ENCODE results near the gene MSI2.

The MSI2 gene

GRCh38 chr17:57309479-57309878 lies 53.2 kb downstream of the MSI2 start:
- 100% methylated on average over 1 of the region's 7 CpGs for WGBS (ENCODE audit: extremely low coverage, insufficient coverage, low lambda C conversion rate)
- no peak overlapping the region for H3K27ac ChIP-seq (ENCODE audit: low read depth, low read length)
- H3K4me3 ChIP-seq (ENCODE audit: low read length) = no peak overlapping the region
- H3K18ac ChIP-seq (ENCODE audit: low read length) = no peak overlapping the region
- no peak overlapping the region for H2BK120ac ChIP-seq (ENCODE audit: low read depth, low read length)
- H3K79me1 ChIP-seq (ENCODE audit: low read length) = peaks cover 2% of the 10 kb centered on the region
- no peak overlapping the region for H3K23ac ChIP-seq (ENCODE audit: low read length)
- H3K4ac ChIP-seq (ENCODE audit: low read depth, low read length) = no peak overlapping the region
- no peak overlapping the region for H3K56ac ChIP-seq (ENCODE audit: low read length)
- H3K79me2 ChIP-seq (ENCODE audit: control insufficient read depth, insufficient read depth, low read length) = no peaks in the 10 kb centered on the region
- H3K4me1 ChIP-seq (ENCODE audit: control insufficient read depth, low read depth, low read length) = no peaks in the 10 kb centered on the region
- no peaks in the 10 kb centered on the region for H3K36me3 ChIP-seq (ENCODE audit: control insufficient read depth, insufficient read depth, low read length)
- no peak overlapping the region for H4K5ac ChIP-seq (ENCODE audit: low read length)
- no peak overlapping the region for H2BK15ac ChIP-seq (replicated peaks; ENCODE audit: low read depth)
- no peak overlapping the region for H2BK5ac ChIP-seq (ENCODE audit: low read length)
- H2AK5ac ChIP-seq (ENCODE audit: low read length) = no peak overlapping the region
- no peak overlapping the region for H4K8ac ChIP-seq (ENCODE audit: low read depth, low read length)
- H3K4me2 ChIP-seq (ENCODE audit: low read length) = no peak overlapping the region
- no peak overlapping the region for H3K9ac ChIP-seq (ENCODE audit: low read length)
- no peak for DNase-seq
- no peaks in the 10 kb centered on the region for H3K27me3 ChIP-seq (ENCODE audit: insufficient read depth, low read length, poor library complexity)

- H3K27me3 ChIP-seq (ENCODE audit: insufficient read depth, low read length, poor library complexity) = no peaks in the 10 kb centered on the region
- H4K8ac ChIP-seq (ENCODE audit: low read depth, low read length) = no peak overlapping the region
- no peak overlapping the region for H3K4me2 ChIP-seq (ENCODE audit: low read length)
- H2AK5ac ChIP-seq (ENCODE audit: low read length) = no peak overlapping the region
- no peak overlapping the region for H3K18ac ChIP-seq (ENCODE audit: low read length)
- no peak overlapping the region for H3K27ac ChIP-seq (ENCODE audit: low read depth, low read length)
- no peak for DNase-seq
- no peaks in the 10 kb centered on the region for H3K36me3 ChIP-seq (ENCODE audit: control insufficient read depth, insufficient read depth, low read length)
- no peak overlapping the region for H2BK120ac ChIP-seq (ENCODE audit: low read depth, low read length)
- no peak overlapping the region for H3K4me3 ChIP-seq (ENCODE audit: low read length)
- no peak overlapping the region for H3K23ac ChIP-seq (ENCODE audit: low read length)
- H3K56ac ChIP-seq (ENCODE audit: low read length) = no peak overlapping the region
- no peaks in the 10 kb centered on the region for H3K4me1 ChIP-seq (ENCODE audit: control insufficient read depth, low read depth, low read length)
- H2BK5ac ChIP-seq (ENCODE audit: low read length) = no peak overlapping the region
- no CpG with 5 or more reads among the region's 10 CpGs for WGBS (ENCODE audit: extremely low coverage, insufficient coverage, low lambda C conversion rate)
- H2BK15ac ChIP-seq (replicated peaks; ENCODE audit: low read depth) = no peak overlapping the region
- H3K4ac ChIP-seq (ENCODE audit: low read depth, low read length) = no peak overlapping the region
- no peak overlapping the region for H3K9ac ChIP-seq (ENCODE audit: low read length)
- no peaks in the 10 kb centered on the region for H3K79me2 ChIP-seq (ENCODE audit: control insufficient read depth, insufficient read depth, low read length)
- no peak overlapping the region for H4K5ac ChIP-seq (ENCODE audit: low read length)
- H3K79me1 ChIP-seq (ENCODE audit: low read length) = peaks cover 2% of the 10 kb centered on the region
These were observed 55.2 kb downstream of the MSI2 start for GRCh38 chr17:57311281-57312216.

- Histone ChIP-seq H3K79me2 (ENCODE audit: control insufficient read depth, insufficient read depth, low read length) (no peaks in the 10 kb centered on the region), H3K27me3 (ENCODE audit: insufficient read depth, low read length, poor library complexity) (no peaks in the 10 kb centered on the region), H3K4me2 (ENCODE audit: low read length) (no peak overlapping the region), H3K27ac (ENCODE audit: low read depth, low read length) (no peak overlapping the region), H2BK5ac (ENCODE audit: low read length) (no peak overlapping the region), H3K4me3 (ENCODE audit: low read length) (no peak overlapping the region), H3K79me1 (ENCODE audit: low read length) (peaks cover 2% of the 10 kb centered on the region), H3K56ac (ENCODE audit: low read length) (no peak overlapping the region), H3K9ac (ENCODE audit: low read length) (no peak overlapping the region), H2AK5ac (ENCODE audit: low read length) (no peak overlapping the region), H3K23ac (ENCODE audit: low read length) (no peak overlapping the region), H3K4ac (ENCODE audit: low read depth, low read length) (no peak overlapping the region), H2BK120ac (ENCODE audit: low read depth, low read length) (no peak overlapping the region), H4K8ac (ENCODE audit: low read depth, low read length) (no peak overlapping the region), H3K18ac (ENCODE audit: low read length) (no peak overlapping the region), H3K4me1 (ENCODE audit: control insufficient read depth, low read depth, low read length) (no peaks in the 10 kb centered on the region), H2BK15ac (replicated peaks; ENCODE audit: low read depth) (no peak overlapping the region), H4K5ac (ENCODE audit: low read length) (no peak overlapping the region), H3K36me3 (ENCODE audit: control insufficient read depth, insufficient read depth, low read length) (no peaks in the 10 kb centered on the region)
- no CpG with 5 or more reads among the region's 2 CpGs for WGBS (ENCODE audit: extremely low coverage, insufficient coverage, low lambda C conversion rate)
- DNase-seq = no peak
These were observed 55.9 kb downstream of the MSI2 start for GRCh38 chr17:57312242-57312641.

GRCh38 chr17:57313097-57313835 lies 56.9 kb downstream of the MSI2 start:
- no peak overlapping the region for H4K5ac ChIP-seq (ENCODE audit: low read length)
- no peak overlapping the region for H3K4me2 ChIP-seq (ENCODE audit: low read length)
- no peak overlapping the region for H3K27ac ChIP-seq (ENCODE audit: low read depth, low read length)
- H2BK5ac ChIP-seq (ENCODE audit: low read length) = no peak overlapping the region
- H3K79me1 ChIP-seq (ENCODE audit: low read length) = peaks cover 2% of the 10 kb centered on the region
- H3K23ac ChIP-seq (ENCODE audit: low read length) = no peak overlapping the region
- H2AK5ac ChIP-seq (ENCODE audit: low read length) = no peak overlapping the region
- no peaks in the 10 kb centered on the region for H3K36me3 ChIP-seq (ENCODE audit: control insufficient read depth, insufficient read depth, low read length)
- no peaks in the 10 kb centered on the region for H3K79me2 ChIP-seq (ENCODE audit: control insufficient read depth, insufficient read depth, low read length)
- no peak for DNase-seq
- no peak overlapping the region for H2BK120ac ChIP-seq (ENCODE audit: low read depth, low read length)
- no peak overlapping the region for H3K56ac ChIP-seq (ENCODE audit: low read length)
- no peak overlapping the region for H4K8ac ChIP-seq (ENCODE audit: low read depth, low read length)
- H3K9ac ChIP-seq (ENCODE audit: low read length) = no peak overlapping the region
- H3K27me3 ChIP-seq (ENCODE audit: insufficient read depth, low read length, poor library complexity) = no peaks in the 10 kb centered on the region
- H3K18ac ChIP-seq (ENCODE audit: low read length) = no peak overlapping the region
- no peak overlapping the region for H3K4me3 ChIP-seq (ENCODE audit: low read length)
- no peak overlapping the region for H2BK15ac ChIP-seq (replicated peaks; ENCODE audit: low read depth)
- no CpG with 5 or more reads among the region's 12 CpGs for WGBS (ENCODE audit: extremely low coverage, insufficient coverage, low lambda C conversion rate)
- H3K4me1 ChIP-seq (ENCODE audit: control insufficient read depth, low read depth, low read length) = no peaks in the 10 kb centered on the region
- H3K4ac ChIP-seq (ENCODE audit: low read depth, low read length) = no peak overlapping the region

GRCh38 chr17:57315061-57316015 lies 59.0 kb downstream of the MSI2 start:
- no peak overlapping the region for H3K27ac ChIP-seq (ENCODE audit: low read depth, low read length)
- no CpG with 5 or more reads among the region's 16 CpGs for WGBS (ENCODE audit: extremely low coverage, insufficient coverage, low lambda C conversion rate)

More at GRCh38 chr17:57315061-57316015, 59.0 kb downstream of the MSI2 start:
- Histone ChIP-seq H3K18ac (ENCODE audit: low read length) (no peak overlapping the region), H2BK15ac (replicated peaks; ENCODE audit: low read depth) (no peak overlapping the region), H2AK5ac (ENCODE audit: low read length) (no peak overlapping the region), H3K36me3 (ENCODE audit: control insufficient read depth, insufficient read depth, low read length) (no peaks in the 10 kb centered on the region), H3K4me2 (ENCODE audit: low read length) (no peak overlapping the region), H3K23ac (ENCODE audit: low read length) (no peak overlapping the region), H2BK5ac (ENCODE audit: low read length) (no peak overlapping the region), H3K79me1 (ENCODE audit: low read length) (peaks cover 4% of the 10 kb centered on the region), H3K4me1 (ENCODE audit: control insufficient read depth, low read depth, low read length) (no peaks in the 10 kb centered on the region), H4K5ac (ENCODE audit: low read length) (no peak overlapping the region), H2BK120ac (ENCODE audit: low read depth, low read length) (no peak overlapping the region), H3K4ac (ENCODE audit: low read depth, low read length) (no peak overlapping the region), H3K79me2 (ENCODE audit: control insufficient read depth, insufficient read depth, low read length) (no peaks in the 10 kb centered on the region), H3K56ac (ENCODE audit: low read length) (no peak overlapping the region), H4K8ac (ENCODE audit: low read depth, low read length) (no peak overlapping the region), H3K27me3 (ENCODE audit: insufficient read depth, low read length, poor library complexity) (no peaks in the 10 kb centered on the region), H3K4me3 (ENCODE audit: low read length) (no peak overlapping the region), H3K9ac (ENCODE audit: low read length) (no peak overlapping the region)
- DNase-seq = no peak
